HG02588 (cell line): ENCODE measurements around the gene SORCS3.

ENCODE experiments used
- ATAC-seq: cut with Tn5 transposase; IDR thresholded peaks from one replicate; pipeline ENCODE4 v1.9.1; 2021; ENCODE audit warnings: mild to moderate bottlenecking, moderate library complexity; ENCODE audit not compliant: unreplicated experiment

SORCS3 gene

DNA sequence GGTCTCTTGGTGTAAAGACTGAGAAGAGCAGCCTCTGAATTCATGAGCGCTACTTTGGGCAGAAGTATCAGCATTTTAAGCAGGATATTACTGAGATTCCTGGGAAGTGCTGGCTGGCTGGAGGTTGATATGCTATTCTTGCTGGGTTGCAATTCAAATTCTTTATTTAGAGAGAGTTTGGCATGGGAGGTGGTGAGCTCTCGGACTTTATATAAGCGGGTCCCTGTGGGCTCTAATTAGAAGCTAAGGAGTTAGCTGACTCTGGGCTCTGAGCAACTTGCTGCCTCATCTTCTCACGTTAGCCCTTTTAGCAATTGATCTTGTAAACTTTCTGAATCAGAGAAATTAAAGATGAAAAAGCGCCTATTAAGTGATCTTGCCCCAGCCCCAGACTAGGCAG lies 430.9 kb downstream of the SORCS3 start:
- ATAC-seq = no peak

DNA sequence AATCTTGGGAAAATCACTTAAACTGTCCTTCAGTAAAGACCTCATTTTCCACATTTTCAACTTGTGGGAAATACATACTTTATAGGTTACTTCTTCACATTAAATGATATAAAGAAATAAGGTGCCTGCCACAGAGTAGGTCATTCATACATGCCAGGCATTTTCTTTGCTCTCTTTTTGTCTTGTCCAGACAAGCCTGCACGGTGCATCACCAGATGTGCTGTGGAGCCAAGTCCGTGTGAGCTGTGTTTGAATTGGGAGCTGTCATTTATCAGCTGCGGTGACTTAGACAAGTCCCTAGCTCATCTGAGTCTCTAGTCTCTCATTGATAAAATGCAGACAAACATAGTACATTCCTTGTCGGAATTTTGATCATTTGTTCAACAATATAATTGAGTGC lies 432.9 kb downstream of the SORCS3 start:
- no peak for ATAC-seq

- ATAC-seq = no peak
These were observed 433.9 kb downstream of the SORCS3 start for GRCh38 chr10:105075031-105075430.

DNA sequence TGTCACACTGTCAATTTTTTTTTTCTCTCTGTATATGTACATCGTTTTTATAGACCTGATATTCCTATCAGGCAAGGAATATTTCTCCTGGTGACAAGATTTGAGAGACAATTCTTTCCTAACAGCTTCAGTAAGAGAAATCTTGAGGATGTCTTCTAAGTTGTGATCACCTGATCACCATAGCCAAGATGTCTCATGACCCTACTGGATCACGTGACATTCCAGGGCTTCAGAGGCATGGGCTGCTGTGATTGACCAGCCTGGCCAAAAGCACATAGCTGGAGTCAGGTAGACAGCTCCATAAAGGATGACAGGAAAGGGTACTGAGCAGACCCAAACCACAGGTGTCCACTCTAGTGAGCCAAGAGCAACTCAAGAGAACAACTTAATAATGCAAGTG lies 444.9 kb downstream of the SORCS3 start:
- ATAC-seq = no peak

DNA sequence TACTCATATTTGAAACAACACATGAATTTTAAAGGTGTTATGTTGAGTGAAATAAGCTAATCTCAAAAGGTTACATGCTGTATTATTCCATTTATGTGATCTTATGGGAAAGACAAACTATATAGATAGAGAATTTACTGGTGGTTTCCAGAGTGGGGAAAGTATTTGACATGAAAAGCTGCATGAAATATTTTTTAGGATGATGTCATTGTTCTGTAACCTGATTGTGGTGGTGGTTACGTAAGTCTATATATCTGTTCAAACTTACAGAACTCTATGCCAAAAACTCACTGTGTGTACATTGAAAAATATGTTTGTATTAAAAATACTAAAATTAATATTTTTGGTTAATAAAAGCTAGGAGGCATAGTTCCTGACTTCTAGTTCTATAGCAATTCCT lies 453.0 kb downstream of the SORCS3 start:
- ATAC-seq = no peak

- no peak for ATAC-seq
These were observed 455.2 kb downstream of the SORCS3 start for GRCh38 chr10:105096316-105096715.

DNA sequence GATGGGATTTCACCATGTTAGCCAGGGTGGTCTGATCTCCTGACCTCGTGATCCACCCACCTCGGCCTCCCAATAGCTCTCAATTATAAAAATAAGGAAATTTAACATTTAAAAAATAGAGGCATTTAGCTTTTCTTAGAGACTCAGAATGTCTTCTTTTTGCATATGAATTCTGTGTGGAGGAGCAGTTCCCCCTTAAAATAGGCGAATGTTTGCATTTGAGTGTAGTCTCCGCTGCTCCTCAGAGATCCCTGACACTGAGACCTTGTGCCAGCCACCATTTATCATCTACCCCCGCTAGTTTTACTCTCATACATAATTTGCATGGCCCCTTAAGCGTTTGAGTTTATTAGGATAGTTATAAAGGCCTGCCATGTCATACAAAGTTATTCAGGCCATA lies 461.9 kb downstream of the SORCS3 start:
- ATAC-seq = no peak

DNA sequence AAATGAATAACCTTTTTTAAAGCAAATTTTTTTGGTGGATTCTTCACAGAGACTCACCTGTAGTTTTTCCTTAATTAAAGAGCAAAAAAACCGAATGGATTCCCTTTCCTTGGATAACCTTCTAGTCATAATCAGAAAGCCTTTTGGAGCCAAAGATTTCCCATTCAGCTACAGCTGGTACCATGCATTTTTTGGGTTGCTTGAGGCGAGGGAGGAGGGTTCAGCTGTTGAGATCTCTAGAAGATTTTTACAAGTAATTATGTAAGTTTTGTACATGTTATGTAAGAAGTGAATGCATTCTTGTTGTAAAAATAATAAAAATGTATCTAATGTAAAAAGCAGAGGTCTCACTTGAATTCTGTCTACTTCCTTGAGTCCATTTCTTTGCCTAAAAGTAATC lies 463.2 kb downstream of the SORCS3 start:
- no peak for ATAC-seq

DNA sequence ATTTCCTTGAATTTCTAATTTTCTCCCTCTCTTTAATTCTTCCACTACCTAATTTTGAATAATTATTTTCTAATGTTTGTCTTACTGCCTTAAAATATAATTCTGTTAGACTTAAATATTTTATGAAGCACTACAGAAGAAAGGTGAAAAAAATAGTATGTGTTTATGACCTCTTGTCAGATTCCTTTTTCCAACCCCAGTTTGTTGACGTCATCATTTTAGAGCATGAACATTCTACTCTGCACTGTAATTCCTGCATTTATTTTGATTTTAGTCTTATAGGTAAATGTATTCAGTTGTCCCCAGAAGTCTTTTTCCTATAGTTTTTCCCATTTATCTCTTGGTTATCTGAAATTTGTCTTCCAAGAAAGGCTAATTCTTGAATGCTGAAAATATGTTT lies 468.1 kb downstream of the SORCS3 start:
- ATAC-seq = no peak

- no peak for ATAC-seq
These were observed 471.8 kb downstream of the SORCS3 start for GRCh38 chr10:105112862-105113261.

- no peak for ATAC-seq
These were observed 472.6 kb downstream of the SORCS3 start for GRCh38 chr10:105113666-105114065.

DNA sequence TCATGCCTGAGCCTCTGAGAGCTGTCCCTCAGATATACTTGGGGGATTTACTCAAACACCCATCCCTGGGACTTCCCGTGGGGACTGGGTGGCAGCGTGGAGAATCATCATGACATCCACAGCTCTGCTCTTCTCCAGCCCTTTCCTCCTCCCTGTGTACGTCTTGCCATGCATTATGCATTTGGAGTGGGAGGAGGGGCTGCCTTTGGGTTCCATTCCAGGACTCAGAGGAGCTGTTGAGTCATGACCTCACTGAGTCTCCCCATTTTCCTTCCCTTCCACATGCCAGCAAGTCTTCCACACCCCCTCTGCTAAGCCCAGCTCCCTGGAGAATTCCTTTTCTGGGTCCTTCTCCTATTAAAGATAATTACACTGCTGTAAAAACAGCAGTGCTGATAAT lies 480.7 kb downstream of the SORCS3 start:
- no peak for ATAC-seq

- ATAC-seq = no peak
These were observed 487.0 kb downstream of the SORCS3 start for GRCh38 chr10:105128111-105128510.

- ATAC-seq = no peak
These were observed 497.3 kb downstream of the SORCS3 start for GRCh38 chr10:105138358-105138757.

DNA sequence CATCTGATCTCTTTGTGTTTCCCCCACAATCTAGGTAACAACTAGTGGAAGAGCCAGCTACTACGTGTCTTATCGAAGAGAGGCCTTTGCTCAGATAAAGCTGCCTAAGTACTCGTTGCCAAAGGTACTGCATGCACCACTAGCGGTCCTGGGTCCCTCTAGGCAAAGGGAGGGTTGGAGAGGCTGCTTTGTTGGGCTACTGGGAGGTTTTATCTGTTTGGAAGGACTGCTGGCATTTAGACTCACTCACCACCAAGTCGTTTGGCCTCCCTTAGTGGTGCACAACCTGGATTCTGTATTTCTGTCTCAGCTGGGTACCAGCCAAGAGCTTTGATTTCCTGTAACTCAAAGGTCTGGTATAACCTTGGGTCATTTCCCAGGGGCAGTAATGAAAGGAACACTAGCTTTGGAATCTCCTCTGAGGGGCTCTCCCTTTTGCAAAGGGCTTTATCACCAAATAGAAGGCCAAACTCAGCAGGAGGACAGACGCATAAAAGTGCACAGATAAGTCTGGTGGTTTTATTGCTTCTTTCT lies 498.3 kb downstream of the SORCS3 start:
- ATAC-seq = no peak

DNA sequence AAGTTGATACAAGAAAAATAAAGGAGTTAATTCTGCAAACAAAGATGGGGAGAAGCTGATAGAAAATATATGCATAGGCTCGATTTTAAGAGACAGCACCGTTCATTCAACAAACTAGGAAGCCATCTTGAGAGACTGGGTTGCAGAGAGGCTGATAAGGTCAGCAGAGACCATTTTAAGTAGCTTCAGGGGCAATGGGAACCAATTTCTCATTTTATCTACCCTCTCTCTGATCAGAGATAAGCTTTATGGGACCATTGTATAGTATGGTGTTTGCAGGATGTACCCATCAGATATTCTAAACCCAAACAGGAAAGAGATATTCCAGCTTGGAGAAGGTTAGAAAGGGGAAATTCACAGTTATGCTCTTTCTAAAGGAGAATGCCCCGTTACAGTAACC lies 499.5 kb downstream of the SORCS3 start:
- no peak for ATAC-seq

DNA sequence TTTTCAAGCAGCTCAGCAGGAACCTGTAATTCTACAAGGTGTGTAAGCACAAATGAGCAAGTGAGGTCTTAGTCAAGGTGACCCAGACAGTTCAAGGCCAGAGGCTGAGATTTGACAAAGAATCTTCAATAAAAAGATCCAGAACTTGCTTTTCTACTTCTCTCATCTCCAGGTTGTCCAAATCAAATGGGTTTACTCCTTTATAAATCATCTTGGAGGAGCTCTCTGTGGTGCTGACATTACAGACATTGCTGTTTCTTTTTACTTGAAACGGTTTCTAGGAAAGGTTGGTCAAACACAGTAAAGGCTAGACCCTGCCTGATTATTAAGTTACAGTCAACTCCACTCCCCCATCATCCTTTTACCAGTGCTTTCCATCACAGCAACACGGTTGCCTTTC lies 504.6 kb downstream of the SORCS3 start:
- no peak for ATAC-seq

- ATAC-seq = no peak
These were observed 505.3 kb downstream of the SORCS3 start for GRCh38 chr10:105146436-105146835.

- no peak for ATAC-seq
These were observed 507.4 kb downstream of the SORCS3 start for GRCh38 chr10:105148456-105148855.

DNA sequence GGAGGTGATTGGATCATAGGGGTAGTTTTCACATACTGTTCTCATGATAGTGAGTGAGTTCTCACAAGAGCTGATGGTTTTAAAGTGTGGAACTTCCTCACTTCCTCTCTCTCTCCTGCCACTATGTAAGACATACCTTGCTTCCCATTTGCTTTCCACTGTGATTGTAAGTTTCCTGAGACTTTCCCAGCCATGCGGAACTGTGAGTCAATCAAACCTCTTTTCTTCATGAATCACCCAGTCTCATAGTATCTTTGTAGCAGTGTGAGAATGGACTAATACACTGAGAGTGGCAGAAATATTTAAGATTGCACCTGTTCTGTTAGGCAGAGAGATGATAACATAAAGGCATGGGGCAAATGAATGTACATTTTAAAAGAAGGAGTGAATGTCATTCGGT lies 507.8 kb downstream of the SORCS3 start:
- ATAC-seq = no peak

- ATAC-seq = no peak
These were observed 508.3 kb downstream of the SORCS3 start for GRCh38 chr10:105149371-105149891.

DNA sequence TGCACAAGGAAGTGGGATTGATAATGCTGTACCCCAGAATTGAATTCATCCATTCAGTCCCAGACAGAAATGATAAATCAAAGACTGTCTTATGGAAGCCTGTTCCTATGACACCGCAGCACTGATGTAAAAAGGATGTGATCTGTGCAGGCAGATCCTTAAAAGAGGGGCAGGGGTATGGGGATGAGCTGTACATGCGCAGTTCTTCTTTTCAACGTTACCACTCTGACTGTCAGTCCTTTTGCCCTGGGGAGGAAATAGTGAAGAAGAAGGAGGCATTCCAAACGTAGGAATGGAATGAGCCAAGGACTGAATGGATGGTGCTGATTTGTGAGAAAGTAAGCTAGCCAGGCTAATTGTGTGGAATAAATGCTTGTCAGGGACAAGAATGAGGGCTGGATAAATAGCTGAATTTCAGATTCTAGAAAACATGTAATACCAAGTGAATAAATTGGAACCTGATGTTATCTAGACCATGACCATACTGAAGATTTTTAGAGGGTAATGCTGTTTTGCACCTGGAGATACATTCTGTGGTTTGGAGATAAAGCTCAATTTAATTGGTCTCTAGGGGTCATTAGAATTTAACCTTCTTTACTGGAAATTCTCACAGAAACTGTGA lies 509.3 kb downstream of the SORCS3 start:
- ATAC-seq = no peak

DNA sequence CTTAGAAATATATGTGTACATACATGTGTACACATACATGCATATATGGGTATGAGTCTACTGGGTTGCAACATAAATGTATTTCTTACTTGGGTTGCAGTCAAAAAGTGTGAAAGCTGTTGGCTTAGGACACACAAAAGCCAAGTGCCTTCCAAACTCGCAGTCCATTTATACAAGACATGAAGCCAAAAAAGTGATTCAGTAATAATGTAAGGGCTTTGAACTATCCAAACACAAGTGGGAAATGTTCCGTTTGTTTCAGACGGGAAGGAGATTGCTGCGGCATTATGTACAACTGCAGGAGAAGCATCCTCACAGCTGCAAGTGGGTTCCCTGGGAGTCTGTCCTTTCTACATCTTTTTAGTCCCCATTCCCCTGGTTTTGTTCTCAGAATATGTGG lies 513.6 kb downstream of the SORCS3 start:
- ATAC-seq = no peak
